HG02973 (cell line): ENCODE data around the gene PPP2R2C.

ENCODE experiments used
- ATAC-seq: cut with Tn5 transposase; IDR thresholded peaks from one replicate; pipeline ENCODE4 v1.9.1; 2021; ENCODE audit warnings: moderate library complexity; ENCODE audit not compliant: unreplicated experiment

Gene PPP2R2C

GRCh38 chr4:6494431-6495295, 22.2 kb upstream of the PPP2R2C start:
- no peak for ATAC-seq

GRCh38 chr4:6493658-6494304, 21.4 kb upstream of the PPP2R2C start:
- no peak for ATAC-seq

- no peak for ATAC-seq
Observed at GRCh38 chr4:6492861-6493657, 20.6 kb upstream of the PPP2R2C start.

GRCh38 chr4:6492027-6492590, 19.7 kb upstream of the PPP2R2C start:
- no peak for ATAC-seq

GRCh38 chr4:6491235-6491634, 18.8 kb upstream of the PPP2R2C start:
- ATAC-seq = no peak

GRCh38 chr4:6489927-6490326, 17.5 kb upstream of the PPP2R2C start:
- ATAC-seq = no peak

GRCh38 chr4:6487466-6487865, 15.1 kb upstream of the PPP2R2C start:
- ATAC-seq = no peak

- no peak for ATAC-seq
Observed at GRCh38 chr4:6480534-6481088, 8.2 kb upstream of the PPP2R2C start.

- ATAC-seq = no peak
Observed at GRCh38 chr4:6478546-6479220, 6.3 kb upstream of the PPP2R2C start.

- no peak for ATAC-seq
Observed at GRCh38 chr4:6476893-6477292, 4.5 kb upstream of the PPP2R2C start.

- no peak for ATAC-seq
Observed at GRCh38 chr4:6475492-6476020, 3.1 kb upstream of the PPP2R2C start.

- ATAC-seq = no peak
Observed at GRCh38 chr4:6474705-6475457, 2.5 kb upstream of the PPP2R2C start.

- no peak for ATAC-seq
Observed at GRCh38 chr4:6474053-6474568, 1.7 kb upstream of the PPP2R2C start.

GRCh38 chr4:6473264-6474052, 1.0 kb upstream of the PPP2R2C start:
- no peak for ATAC-seq

- no peak for ATAC-seq
Observed at GRCh38 chr4:6472008-6472386, 417 bp downstream of the PPP2R2C start.

- ATAC-seq = no peak
Observed at GRCh38 chr4:6471307-6472007, 957 bp downstream of the PPP2R2C start.

- ATAC-seq = no peak
Observed at GRCh38 chr4:6470502-6471306, 1.7 kb downstream of the PPP2R2C start.
